HEK293 (cell line): Measurements from ENCODE around the gene CDH23.

ENCODE experiments used
- CTCF ChIA-PET: fragments of 350-600 bp; formaldehyde crosslinking; extraction: SDS; loops from one replicate; lab custom pipeline; 2021; ENCODE audit warnings: antibody characterized with exemption; lab: Yijun Ruan, JAX
- POLR2A ChIA-PET: fragments of 300-600 bp; formaldehyde crosslinking; extraction: SDS; loops from one replicate; lab custom pipeline; 2020; ENCODE audit warnings: antibody characterized with exemption, inconsistent platforms; lab: Yijun Ruan, JAX
- H3K27ac ChIP-seq: fragments of 200-500 bp; sonication (Bioruptor generic); 2 replicates; pipeline ENCODE4 v1.5.1; 2014; ENCODE audit warnings: low read depth, low read length, control low read depth, inconsistent platforms; ENCODE audit errors: extremely low read depth
- H3K36me3 ChIP-seq, 2 experiments: fragments of 200-500 bp in 1 of 2; sonication (Bioruptor generic) in 1 of 2; 1 replicate in 1 of 2; 2 replicates in 1 of 2; pipeline ENCODE4 v1.5.1; 2014 to 2017; ENCODE audit warnings: inconsistent platforms in 2 of 2, low read length in 2 of 2; ENCODE audit not compliant: control insufficient read depth in 2 of 2, insufficient read depth in 1 of 2
- H3K4me1 ChIP-seq: fragments of 200-500 bp; sonication (Bioruptor generic); 2 replicates; pipeline ENCODE4 v1.5.1; 2014; ENCODE audit warnings: mild to moderate bottlenecking, low read length, inconsistent platforms; ENCODE audit not compliant: control insufficient read depth, insufficient read depth
- H3K4me3 ChIP-seq: 2 replicates; pipeline ENCODE4 v1.5.1; 2011; ENCODE audit warnings: low read depth, mild to moderate bottlenecking, control low read depth, low read length, moderate library complexity
- H3K9me3 ChIP-seq: fragments of 200-500 bp; sonication (Bioruptor generic); 2 replicates; pipeline ENCODE4 v1.5.1; 2014; ENCODE audit warnings: low read depth, low read length, inconsistent platforms; ENCODE audit not compliant: control insufficient read depth, insufficient read depth
- FEZF1 ChIP-seq: fragments of 450-650 bp; formaldehyde crosslinking; IDR thresholded peaks from 2 replicates; pipeline ENCODE4 v1.5.1; 2016; ENCODE audit warnings: missing biosample characterization, missing genetic modification characterization
- HOXC10 ChIP-seq: sonication (generic); formaldehyde crosslinking; IDR thresholded peaks from 2 replicates; pipeline ENCODE4 v1.8.1; 2023; ENCODE audit warnings: mild to moderate bottlenecking, missing genetic modification reagents
- KLF8 ChIP-seq: fragments of 450-650 bp; formaldehyde crosslinking; IDR thresholded peaks from 2 replicates; pipeline ENCODE4 v1.5.1; 2016; ENCODE audit warnings: missing biosample characterization, missing genetic modification characterization
- YY1 ChIP-seq: fragments of 450-650 bp; formaldehyde crosslinking; IDR thresholded peaks from 2 replicates; pipeline ENCODE4 v1.5.1; 2018; ENCODE audit warnings: missing biosample characterization, missing genetic modification characterization
- ZBTB48 ChIP-seq: fragments of 450-650 bp; formaldehyde crosslinking; IDR thresholded peaks from 2 replicates; pipeline ENCODE4 v1.5.1; 2016; ENCODE audit warnings: missing biosample characterization, missing genetic modification characterization
- ZFHX2 ChIP-seq: fragments of 450-650 bp; formaldehyde crosslinking; conservative IDR thresholded peaks from 2 replicates; pipeline ENCODE4 v1.5.1; 2016; ENCODE audit warnings: missing biosample characterization, missing genetic modification characterization
- ZNF138 ChIP-seq: fragments of 450-650 bp; formaldehyde crosslinking; IDR thresholded peaks from 2 replicates; pipeline ENCODE4 v1.5.1; 2016; ENCODE audit warnings: missing biosample characterization, missing genetic modification characterization, borderline replicate concordance
- ZNF16 ChIP-seq: fragments of 450-650 bp; formaldehyde crosslinking; IDR thresholded peaks from 2 replicates; pipeline ENCODE4 v1.5.1; 2016; ENCODE audit warnings: low read depth, missing biosample characterization, missing genetic modification characterization
- ZNF184 ChIP-seq: fragments of 450-650 bp; IDR thresholded peaks from 2 replicates; pipeline ENCODE4 v1.5.1; 2018; ENCODE audit warnings: missing biosample characterization, mild to moderate bottlenecking, missing genetic modification characterization
- ZNF2 ChIP-seq: fragments of 450-650 bp; formaldehyde crosslinking; IDR thresholded peaks from 2 replicates; pipeline ENCODE4 v1.5.1; 2016; ENCODE audit warnings: missing biosample characterization, missing genetic modification characterization
- ZNF248 ChIP-seq: fragments of 450-650 bp; formaldehyde crosslinking; IDR thresholded peaks from 2 replicates; pipeline ENCODE4 v1.5.1; 2017; ENCODE audit warnings: missing biosample characterization, missing genetic modification characterization
- ZNF274 ChIP-seq, 2 experiments: fragments of 200-500 bp in 1 of 2; fragments of 450-650 bp in 1 of 2; sonication (Bioruptor generic) in 1 of 2; formaldehyde crosslinking in 1 of 2; IDR thresholded peaks; 2 replicates each; pipeline versions ENCODE4 v1.5.1 to v1.6.1; 2014 to 2016; ENCODE audit warnings: borderline replicate concordance in 1 of 2, inconsistent platforms in 1 of 2, low read length in 1 of 2, missing biosample characterization in 1 of 2, missing genetic modification characterization in 1 of 2
- ZNF433 ChIP-seq: fragments of 450-650 bp; formaldehyde crosslinking; IDR thresholded peaks from 2 replicates; pipeline ENCODE4 v1.5.1; 2016; ENCODE audit warnings: missing biosample characterization, missing genetic modification characterization, low read depth
- ZNF571 ChIP-seq: fragments of 450-650 bp; formaldehyde crosslinking; IDR thresholded peaks from 2 replicates; pipeline ENCODE4 v1.5.0; 2017; ENCODE audit warnings: missing biosample characterization, missing genetic modification characterization
- ZNF654 ChIP-seq: fragments of 450-650 bp; formaldehyde crosslinking; IDR thresholded peaks from 2 replicates; pipeline ENCODE4 v1.5.1; 2016; ENCODE audit warnings: low read depth, missing biosample characterization, missing genetic modification characterization
- ZNF677 ChIP-seq: fragments of 450-650 bp; IDR thresholded peaks from 2 replicates; pipeline ENCODE4 v1.5.0; 2018; ENCODE audit warnings: missing biosample characterization, mild to moderate bottlenecking, missing genetic modification characterization, moderate library complexity
- ZNF701 ChIP-seq: fragments of 450-650 bp; formaldehyde crosslinking; IDR thresholded peaks from 2 replicates; pipeline ENCODE4 v1.5.1; 2016; ENCODE audit warnings: missing biosample characterization, missing genetic modification characterization
- ZNF785 ChIP-seq: fragments of 450-650 bp; formaldehyde crosslinking; IDR thresholded peaks from 2 replicates; pipeline ENCODE4 v1.5.1; 2016; ENCODE audit warnings: missing biosample characterization, missing genetic modification characterization
- ZSCAN30 ChIP-seq: fragments of 450-650 bp; IDR thresholded peaks from 2 replicates; pipeline ENCODE4 v1.5.1; 2018; ENCODE audit warnings: missing biosample characterization, mild to moderate bottlenecking, missing genetic modification characterization, moderate library complexity
- TF ChIP-seq, protein P1 (sequence below): fragments of 450-650 bp; formaldehyde crosslinking; IDR thresholded peaks from 2 replicates; pipeline ENCODE4 v1.5.1; 2016; ENCODE audit warnings: missing biosample characterization, missing genetic modification characterization, low read depth
- TF ChIP-seq, protein P2 (sequence below): fragments of 450-650 bp; formaldehyde crosslinking; IDR thresholded peaks from 2 replicates; pipeline ENCODE4 v1.5.1; 2016; ENCODE audit warnings: missing biosample characterization, missing genetic modification characterization
- TF ChIP-seq, protein P3 (sequence below): fragments of 450-650 bp; formaldehyde crosslinking; IDR thresholded peaks from 2 replicates; pipeline ENCODE4 v1.5.1; 2016; ENCODE audit warnings: missing biosample characterization, missing genetic modification characterization

CDH23 gene

DNA sequence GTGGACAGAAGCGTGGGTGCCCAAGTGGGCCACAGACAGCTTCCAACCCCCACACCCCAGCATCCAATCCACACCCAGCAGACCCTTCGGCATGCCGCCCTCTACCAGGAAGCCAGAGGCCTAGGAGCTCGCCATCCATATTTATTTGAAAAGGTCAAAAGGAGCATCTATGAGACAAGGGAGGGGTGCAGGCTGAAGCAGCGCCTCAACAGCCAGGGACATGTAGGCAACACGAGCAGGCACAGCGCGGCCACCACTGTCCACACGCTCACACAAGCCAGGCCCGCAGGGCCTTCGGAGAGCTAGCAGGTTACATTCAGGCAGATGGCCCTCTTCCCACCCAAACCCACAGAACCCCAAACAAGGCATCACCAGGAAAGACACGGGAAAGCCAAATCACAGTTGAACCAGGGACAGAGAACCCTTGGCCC, 419.7 kb downstream of the CDH23 start:
- Histone ChIP-seq H3K36me3 (peaks cover 5 to 68% of the 10 kb centered on the region in 2 experiments), H3K9me3 (no peaks in the 10 kb centered on the region), H3K4me3 (no peak overlapping the region), H3K27ac (no peak overlapping the region), H3K4me1 (peaks cover 6% of the 10 kb centered on the region; the same call in 1 of the 2 replicates)
- CTCF ChIA-PET: no interaction called here
- POLR2A ChIA-PET: interaction anchor here (1.2 kb wide), 1 partner anchor 34 kb away, joined by 3 read pairs; the partner anchor contains the start of gene PSAP
- TF ChIP-seq ZNF138 (tag by site-specific recombination) (no peak), ZFHX2 (tag by site-specific recombination) (0 out of 2 replicates have a peak, but pooled peaks have one; percentile 22), ZNF274 (IDR thresholded peaks at IDR 0.05; ENCODE audit: low read length) (no peak), ZNF274 (tag by site-specific recombination; IDR thresholded peaks at IDR 0.05; ENCODE audit: borderline replicate concordance) (no peak)
- TF ChIP-seq, protein P1, sequence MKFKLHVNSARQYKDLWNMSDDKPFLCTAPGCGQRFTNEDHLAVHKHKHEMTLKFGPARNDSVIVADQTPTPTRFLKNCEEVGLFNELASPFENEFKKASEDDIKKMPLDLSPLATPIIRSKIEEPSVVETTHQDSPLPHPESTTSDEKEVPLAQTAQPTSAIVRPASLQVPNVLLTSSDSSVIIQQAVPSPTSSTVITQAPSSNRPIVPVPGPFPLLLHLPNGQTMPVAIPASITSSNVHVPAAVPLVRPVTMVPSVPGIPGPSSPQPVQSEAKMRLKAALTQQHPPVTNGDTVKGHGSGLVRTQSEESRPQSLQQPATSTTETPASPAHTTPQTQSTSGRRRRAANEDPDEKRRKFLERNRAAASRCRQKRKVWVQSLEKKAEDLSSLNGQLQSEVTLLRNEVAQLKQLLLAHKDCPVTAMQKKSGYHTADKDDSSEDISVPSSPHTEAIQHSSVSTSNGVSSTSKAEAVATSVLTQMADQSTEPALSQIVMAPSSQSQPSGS (tag by site-specific recombination): no peak

DNA sequence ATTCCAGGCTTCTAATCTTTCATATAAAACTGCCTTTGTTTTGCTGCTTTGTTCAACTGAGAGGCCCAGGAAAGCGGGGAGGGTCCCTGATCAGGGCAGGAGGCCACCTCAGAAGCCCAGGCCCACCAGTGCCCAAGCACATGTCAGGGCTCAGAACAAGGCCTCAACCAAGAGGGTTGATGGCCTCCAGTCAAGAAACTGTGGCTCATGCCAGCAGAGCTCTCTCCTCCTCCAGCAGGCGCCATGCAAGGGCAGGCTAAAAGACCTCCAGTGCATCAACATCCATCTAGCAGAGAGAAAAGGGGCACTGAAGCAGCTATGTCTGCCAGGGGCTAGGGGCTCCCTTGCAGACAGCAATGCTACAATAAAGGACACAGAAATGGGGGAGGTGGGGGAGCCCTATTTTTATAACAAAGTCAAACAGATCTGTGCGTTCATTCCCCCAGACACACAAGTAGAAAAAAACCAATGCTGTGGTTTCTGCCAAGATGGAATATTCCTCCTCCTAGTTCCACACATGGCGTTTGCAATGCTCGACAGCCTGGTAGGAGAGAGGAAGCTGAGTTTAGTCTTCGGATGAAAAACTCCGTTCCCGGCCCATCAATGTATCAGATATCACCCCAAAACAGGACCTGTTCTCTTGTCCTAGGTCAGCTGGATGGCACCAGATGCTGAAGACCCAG, 420.4 kb downstream of the CDH23 start:
- POLR2A ChIA-PET: interaction anchor here (1.2 kb wide), 1 partner anchor 34 kb away, joined by 3 read pairs; the partner anchor contains the start of gene PSAP
- H3K4me3 ChIP-seq: no peak overlapping the region
- CTCF ChIA-PET: interaction anchor here (0.9 to 1.9 kb wide), 2 partner anchors 79 to 108 kb away, joined by 4 to 9 read pairs; no protein-coding TSS in a partner anchor
- peaks cover 5 to 75% of the 10 kb centered on the region in 2 experiments for H3K36me3 ChIP-seq
- TF ChIP-seq ZNF677 (tag by site-specific recombination): no peak
- TF ChIP-seq ZNF571 (tag by site-specific recombination): no peak
- no peak for TF ChIP-seq HOXC10 (CRISPR knock-in tag)
- no peak for TF ChIP-seq KLF8 (tag by site-specific recombination)
- TF ChIP-seq ZNF785 (tag by site-specific recombination): no peak
- no peak for TF ChIP-seq ZNF16 (tag by site-specific recombination)
- no peak for TF ChIP-seq ZNF184 (tag by site-specific recombination)
- TF ChIP-seq FEZF1: no peak
- no peak for TF ChIP-seq ZSCAN30 (tag by site-specific recombination)
- TF ChIP-seq ZNF654 (tag by site-specific recombination): no peak
- TF ChIP-seq ZNF701: no peak
- TF ChIP-seq ZNF2 (tag by site-specific recombination): no peak
- TF ChIP-seq ZNF248 (tag by site-specific recombination): no peak
- H3K27ac ChIP-seq: no peak overlapping the region
- no peaks in the 10 kb centered on the region for H3K9me3 ChIP-seq
- peaks cover 6% of the 10 kb centered on the region; the same call in 1 of the 2 replicates for H3K4me1 ChIP-seq

DNA sequence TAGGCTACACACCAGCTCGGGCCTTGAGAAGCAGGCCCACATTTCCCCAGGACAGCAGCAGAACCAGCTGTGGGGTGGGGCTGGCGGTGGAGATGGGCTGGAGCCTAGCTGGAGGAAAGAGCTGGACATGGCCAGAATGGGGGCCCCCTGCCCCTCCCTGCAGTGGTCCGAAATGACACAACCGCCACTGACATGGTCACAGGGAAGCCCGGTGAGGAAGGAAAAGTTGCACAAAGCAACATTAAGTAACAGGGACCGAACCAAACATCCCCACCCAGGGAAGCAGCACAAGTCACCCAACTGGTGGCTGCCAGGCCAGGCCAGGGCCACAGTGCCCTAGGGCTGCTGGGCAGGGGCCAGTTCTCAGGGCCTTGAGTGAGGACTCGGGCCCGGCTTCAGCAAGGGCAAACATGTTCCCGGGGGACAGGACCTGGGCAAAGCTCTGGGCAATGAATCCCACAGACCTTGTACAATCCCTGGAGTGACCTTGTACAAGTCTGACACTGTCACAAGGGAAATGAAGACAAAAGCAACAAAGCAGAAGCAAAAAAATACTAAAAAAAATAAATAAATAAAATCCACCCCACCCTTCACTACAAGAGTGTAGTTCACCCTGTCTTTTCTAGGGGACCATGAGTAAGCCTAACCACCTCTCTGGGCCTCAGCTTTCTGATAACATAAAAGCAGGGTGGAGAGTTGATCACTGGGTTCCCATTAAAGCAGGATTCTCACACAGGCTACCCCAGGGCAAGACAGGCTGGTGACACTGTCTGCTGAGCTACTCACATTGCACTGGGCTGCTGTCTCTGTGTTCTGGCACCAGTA, 421.3 kb downstream of the CDH23 start:
- POLR2A ChIA-PET: interaction anchor here (1.1 to 1.2 kb wide), 2 partner anchors 33 kb away, joined by 3 read pairs; partner anchors contain the start of gene PSAP
- Histone ChIP-seq H3K4me3 (no peak overlapping the region), H3K9me3 (no peaks in the 10 kb centered on the region), H3K4me1 (no peaks in the 10 kb centered on the region), H3K36me3 (peaks cover 5 to 83% of the 10 kb centered on the region in 2 experiments), H3K27ac (no peak overlapping the region)
- CTCF ChIA-PET: interaction anchor here (0.7 to 1.9 kb wide), 3 partner anchors 78 to 514 kb away, joined by 3 to 9 read pairs (median 4); no protein-coding TSS in a partner anchor
- TF ChIP-seq, protein P2, sequence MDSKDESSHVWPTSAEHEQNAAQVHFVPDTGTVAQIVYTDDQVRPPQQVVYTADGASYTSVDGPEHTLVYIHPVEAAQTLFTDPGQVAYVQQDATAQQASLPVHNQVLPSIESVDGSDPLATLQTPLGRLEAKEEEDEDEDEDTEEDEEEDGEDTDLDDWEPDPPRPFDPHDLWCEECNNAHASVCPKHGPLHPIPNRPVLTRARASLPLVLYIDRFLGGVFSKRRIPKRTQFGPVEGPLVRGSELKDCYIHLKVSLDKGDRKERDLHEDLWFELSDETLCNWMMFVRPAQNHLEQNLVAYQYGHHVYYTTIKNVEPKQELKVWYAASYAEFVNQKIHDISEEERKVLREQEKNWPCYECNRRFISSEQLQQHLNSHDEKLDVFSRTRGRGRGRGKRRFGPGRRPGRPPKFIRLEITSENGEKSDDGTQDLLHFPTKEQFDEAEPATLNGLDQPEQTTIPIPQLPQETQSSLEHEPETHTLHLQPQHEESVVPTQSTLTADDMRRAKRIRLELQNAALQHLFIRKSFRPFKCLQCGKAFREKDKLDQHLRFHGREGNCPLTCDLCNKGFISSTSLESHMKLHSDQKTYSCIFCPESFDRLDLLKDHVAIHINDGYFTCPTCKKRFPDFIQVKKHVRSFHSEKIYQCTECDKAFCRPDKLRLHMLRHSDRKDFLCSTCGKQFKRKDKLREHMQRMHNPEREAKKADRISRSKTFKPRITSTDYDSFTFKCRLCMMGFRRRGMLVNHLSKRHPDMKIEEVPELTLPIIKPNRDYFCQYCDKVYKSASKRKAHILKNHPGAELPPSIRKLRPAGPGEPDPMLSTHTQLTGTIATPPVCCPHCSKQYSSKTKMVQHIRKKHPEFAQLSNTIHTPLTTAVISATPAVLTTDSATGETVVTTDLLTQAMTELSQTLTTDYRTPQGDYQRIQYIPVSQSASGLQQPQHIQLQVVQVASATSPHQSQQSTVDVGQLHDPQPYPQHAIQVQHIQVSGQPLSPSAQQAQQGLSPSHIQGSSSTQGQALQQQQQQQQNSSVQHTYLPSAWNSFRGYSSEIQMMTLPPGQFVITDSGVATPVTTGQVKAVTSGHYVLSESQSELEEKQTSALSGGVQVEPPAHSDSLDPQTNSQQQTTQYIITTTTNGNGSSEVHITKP (tag by site-specific recombination): peak; percentile 62
- TF ChIP-seq ZBTB48 (tag by site-specific recombination) (no peak), ZNF433 (no peak), YY1 (tag by site-specific recombination) (no peak)
- TF ChIP-seq, protein P3, sequence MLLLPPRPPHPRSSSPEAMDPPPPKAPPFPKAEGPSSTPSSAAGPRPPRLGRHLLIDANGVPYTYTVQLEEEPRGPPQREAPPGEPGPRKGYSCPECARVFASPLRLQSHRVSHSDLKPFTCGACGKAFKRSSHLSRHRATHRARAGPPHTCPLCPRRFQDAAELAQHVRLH (tag by site-specific recombination): no peak
